Retinal pigment epithelial cell (primary cell): ENCODE data around the gene UBE2I.

Source experiments
- DNase-seq: peaks from one replicate; pipeline ENCODE4 v3.0.0-alpha.2; 2010; ENCODE audit warnings: low read depth
- H3K4me3 ChIP-seq: 2 replicates; pipeline ENCODE4 v1.5.1; 2011; ENCODE audit warnings: mild to moderate bottlenecking, low read length, control low read depth, moderate library complexity
- TF ChIP-seq, protein P1 (sequence below): conservative IDR thresholded peaks from 2 replicates; pipeline ENCODE4 v1.5.1; 2011; ENCODE audit warnings: low read depth, low read length, control low read depth, inconsistent platforms

UBE2I gene

DNA sequence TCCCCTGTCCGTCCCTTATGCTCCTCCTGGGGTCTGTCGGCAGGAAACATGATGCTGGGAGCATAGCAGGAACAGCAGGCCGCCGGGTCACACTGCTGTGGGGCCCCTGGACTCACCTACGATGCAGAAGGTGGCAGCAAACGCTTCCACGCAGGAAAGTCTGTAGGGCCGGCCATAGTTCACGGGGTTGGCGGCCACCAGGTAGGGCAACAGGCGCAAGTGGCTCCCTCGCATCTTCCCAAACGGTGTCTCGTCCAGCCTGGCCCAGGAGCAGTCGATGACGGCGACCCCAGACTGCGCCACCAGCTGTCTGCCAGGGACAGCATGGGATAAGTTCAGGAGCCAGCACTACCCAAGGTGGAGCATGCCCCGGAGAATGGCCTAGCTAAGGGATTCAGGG lies 41.3 kb downstream of the UBE2I start:
- DNase-seq: no peak
- H3K4me3 ChIP-seq: peak overlapping the region; percentile 87
- TF ChIP-seq, protein P1, sequence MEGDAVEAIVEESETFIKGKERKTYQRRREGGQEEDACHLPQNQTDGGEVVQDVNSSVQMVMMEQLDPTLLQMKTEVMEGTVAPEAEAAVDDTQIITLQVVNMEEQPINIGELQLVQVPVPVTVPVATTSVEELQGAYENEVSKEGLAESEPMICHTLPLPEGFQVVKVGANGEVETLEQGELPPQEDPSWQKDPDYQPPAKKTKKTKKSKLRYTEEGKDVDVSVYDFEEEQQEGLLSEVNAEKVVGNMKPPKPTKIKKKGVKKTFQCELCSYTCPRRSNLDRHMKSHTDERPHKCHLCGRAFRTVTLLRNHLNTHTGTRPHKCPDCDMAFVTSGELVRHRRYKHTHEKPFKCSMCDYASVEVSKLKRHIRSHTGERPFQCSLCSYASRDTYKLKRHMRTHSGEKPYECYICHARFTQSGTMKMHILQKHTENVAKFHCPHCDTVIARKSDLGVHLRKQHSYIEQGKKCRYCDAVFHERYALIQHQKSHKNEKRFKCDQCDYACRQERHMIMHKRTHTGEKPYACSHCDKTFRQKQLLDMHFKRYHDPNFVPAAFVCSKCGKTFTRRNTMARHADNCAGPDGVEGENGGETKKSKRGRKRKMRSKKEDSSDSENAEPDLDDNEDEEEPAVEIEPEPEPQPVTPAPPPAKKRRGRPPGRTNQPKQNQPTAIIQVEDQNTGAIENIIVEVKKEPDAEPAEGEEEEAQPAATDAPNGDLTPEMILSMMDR: no peak

DNA sequence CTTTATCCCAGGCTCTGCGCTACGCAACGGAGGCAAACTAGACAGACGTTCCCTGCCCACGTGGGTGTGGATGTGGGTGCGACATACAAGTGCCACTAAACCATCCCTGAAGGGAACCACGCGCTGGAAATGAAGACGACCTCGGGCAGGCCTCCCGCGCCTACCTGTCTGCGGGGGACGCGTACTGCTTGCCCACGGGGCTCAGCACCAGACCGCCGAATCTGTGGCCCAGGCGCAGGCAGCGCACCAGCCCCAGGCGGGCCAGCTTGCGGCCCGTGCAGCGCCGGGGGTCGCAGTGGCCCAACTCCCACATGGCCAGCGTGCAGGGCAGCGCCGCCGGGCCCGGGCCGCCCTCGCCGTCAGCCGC lies 41.8 kb downstream of the UBE2I start:
- no peak for DNase-seq
- peak overlapping the region; percentile 87 for H3K4me3 ChIP-seq
- TF ChIP-seq, protein P1: no peak

DNA sequence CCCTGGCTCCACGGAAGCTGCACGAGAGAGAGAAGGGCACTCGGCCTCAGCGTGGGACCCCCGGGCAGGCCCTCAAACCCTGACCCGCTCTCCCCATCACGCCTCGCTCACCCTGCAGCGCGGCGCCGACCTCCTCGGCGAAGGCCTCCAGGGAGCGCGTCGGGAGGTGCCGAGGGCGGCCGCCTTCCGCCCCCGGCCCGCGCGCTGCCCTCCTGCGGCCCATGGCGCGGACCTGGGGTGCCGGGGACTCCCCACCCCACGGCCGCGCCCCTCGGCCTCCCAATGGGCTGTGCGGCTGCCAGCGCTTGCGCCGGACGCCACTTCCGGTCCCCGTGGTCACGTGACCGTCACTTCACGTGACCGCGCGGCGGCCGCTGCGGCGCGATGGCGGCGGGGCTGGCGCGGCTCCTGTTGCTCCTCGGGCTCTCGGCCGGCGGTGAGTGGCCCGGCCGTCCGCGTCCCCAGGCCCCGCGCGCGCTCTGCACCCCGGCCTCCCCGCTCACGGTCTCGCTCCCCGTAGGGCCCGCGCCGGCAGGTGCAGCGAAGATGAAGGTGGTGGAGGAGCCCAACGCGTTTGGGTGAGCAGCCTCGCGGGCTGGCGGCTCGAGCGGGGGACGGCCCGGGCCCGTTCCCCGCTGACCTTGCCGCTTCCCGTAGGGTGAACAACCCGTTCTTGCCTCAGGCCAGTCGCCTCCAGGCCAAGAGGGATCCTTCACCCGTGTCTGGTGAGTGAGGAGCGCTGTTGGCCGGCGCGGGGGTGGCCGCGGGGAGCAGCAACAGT lies 42.3 kb downstream of the UBE2I start, which contains the start of the genes GNPTG and TSR3:
Gene GNPTG (plus strand): TSS at position 350 of the 781 bp plus-strand sequence. CDS start 35 bp downstream, at position 385.
Gene TSR3 (minus strand): TSS at position 297 of the 781 bp plus-strand sequence. CDS start 74 bp downstream, at position 223.
- TF ChIP-seq, protein P1: no peak
- H3K4me3 ChIP-seq: peak within 1 kb of the TSS; percentile 87
- DNase-seq: peak; percentile 45

DNA sequence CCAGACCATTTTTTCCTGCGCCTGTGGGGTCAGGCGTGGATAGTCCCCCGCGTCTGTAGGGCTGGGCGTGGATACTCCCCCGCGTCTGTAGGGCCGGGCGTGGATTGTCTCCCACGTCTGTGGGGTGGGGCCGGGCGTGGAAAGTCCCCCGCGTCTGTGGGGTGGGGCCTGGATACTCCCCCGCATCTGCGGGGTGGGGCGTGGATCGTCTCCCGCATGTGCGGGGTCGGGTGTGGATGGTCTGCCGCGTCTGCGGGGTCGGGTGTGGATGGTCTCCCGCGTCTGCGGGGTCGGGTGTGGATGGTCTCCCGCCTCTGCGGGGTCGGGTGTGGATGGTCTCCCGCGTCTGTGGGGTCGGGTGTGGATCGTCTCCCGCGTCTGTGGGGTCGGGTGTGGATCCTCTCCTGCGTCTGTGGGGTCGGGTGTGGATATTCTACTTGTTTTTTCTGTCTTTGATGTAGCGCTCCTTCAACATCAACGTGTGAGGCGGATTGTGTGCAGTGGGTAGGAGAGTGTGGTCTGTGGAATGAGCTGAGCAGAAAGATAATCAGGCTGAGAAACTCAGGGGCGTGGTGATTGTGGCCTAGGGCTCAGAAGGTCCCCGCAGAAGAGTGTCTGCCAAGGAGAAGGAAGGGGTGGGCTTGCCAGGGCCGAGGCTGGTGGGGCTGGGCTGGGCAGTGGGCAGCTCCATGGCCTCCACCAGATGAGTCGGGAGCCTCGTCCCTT lies 45.5 kb downstream of the UBE2I start:
- TF ChIP-seq, protein P1: no peak
- H3K4me3 ChIP-seq: no peak overlapping the region
- no peak for DNase-seq

DNA sequence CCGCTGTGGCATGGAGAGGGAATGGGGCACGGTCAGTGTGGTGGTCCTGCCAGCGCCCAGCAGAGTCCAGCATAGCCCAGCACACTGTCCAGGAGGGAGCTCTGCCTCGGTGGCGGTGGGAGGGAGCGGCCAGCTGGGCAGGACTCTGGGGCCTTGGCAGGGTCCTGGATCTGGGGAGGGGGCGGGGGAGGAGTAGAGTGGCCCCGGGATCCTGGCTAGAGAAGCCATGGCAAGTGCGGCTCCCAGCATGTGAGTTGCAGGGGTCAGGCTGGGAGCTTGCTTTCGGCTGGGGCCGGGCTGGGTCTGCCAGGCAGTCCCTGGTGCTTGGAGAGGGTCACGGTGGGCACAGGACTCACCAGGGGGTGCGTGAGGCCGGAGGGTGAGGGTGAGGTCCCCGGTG lies 46.2 kb downstream of the UBE2I start:
- DNase-seq: no peak
- TF ChIP-seq, protein P1: no peak
- no peak overlapping the region for H3K4me3 ChIP-seq

DNA sequence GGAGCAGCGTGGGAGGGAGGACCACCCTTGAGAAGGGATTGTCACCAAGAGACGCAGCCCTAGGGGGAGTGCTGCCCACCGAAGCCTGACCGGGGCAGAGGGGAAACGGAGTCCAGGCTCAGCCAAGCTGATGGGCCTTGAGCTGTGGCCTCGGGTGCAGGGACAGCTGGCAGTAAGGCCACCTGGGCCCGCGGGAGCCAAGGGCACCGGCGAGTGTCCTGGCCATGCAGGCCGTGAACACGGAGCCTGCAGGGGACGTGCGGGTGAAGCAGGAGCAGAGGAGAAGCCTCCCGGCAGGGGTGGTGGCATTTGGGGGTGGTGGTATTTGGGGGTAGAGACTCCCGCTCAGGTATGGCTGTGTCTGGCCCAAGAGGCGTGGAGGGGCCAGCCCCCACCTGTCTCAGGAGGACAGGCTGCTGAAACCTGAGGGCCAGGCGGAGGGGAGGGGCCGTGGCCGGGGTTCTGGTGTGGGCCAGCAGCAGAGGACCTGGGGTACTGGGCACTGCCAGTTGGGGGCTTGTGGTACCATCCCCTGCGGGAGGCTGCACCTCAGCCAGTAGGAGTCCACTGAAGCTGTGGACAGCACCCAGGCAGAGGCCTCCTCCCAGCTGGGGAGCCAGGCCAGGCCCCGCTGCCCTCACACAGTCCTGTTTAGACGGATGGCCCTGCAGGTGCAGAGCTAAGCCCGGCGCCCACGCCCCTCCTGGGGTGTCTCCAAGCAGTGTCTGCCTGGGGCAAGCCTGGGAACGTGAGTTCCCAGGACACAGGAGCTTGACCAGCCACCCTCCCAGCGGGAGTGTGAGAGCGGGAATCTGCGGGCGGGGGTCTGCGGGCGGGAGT lies 46.8 kb downstream of the UBE2I start:
- no peak overlapping the region for H3K4me3 ChIP-seq
- no peak for DNase-seq
- TF ChIP-seq, protein P1: no peak
